NB4 (cell line): ENCODE data around the gene NOB1.

Experiments
- POLR2A ChIP-seq: IDR thresholded peaks from 2 replicates; pipeline ENCODE4 v1.6.1; 2011; ENCODE audit warnings: mild to moderate bottlenecking; ENCODE audit not compliant: insufficient read length; ENCODE audit errors: extremely low read depth
- TF ChIP-seq, protein P1 (sequence below): IDR thresholded peaks from one replicate; pipeline ENCODE4 v1.5.1; 2012; ENCODE audit warnings: low read depth, low read length
- TF ChIP-seq, protein P2 (sequence below): IDR thresholded peaks from 2 replicates; pipeline ENCODE4 v1.6.1; 2011; ENCODE audit warnings: low read depth, low read length

DNA sequence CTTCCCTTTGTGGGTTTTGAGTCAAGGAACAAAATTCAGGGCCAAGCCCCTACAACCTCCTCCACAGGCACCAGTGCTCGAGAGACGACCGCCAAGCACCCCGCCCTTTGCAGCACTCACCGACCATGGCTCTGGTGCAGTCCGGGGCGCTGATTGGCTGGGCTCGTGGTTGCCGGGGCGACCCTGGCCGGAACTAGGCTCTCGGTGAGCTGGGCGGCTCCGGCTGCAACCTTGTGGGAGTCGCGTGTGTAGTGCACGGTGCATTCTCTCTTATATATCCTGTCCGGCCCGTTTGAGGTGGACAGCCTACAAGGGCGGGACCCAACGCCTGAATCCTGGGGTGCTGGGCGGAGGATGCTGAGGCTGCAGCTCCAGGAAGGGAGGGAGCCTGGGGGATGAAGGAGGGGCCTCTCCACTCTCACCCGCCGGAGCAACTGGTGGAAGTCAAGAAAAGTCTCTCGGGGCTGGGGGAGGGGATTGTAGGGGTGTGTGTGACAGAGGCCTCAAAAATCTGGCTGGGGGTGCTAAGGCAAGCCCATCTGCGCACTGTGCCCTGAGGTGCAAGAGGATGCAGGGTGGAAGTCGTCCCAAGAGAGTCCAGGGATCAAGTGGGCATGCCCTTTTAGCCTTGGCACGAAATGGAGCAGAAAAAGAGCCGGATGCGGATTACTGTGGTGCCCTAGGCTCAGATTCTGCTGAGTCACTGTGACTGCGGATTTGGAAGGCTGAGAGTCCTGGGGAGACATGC lies 28.2 kb downstream of the NOB1 start, which contains the start of gene NQO1:
- TF ChIP-seq, protein P1, sequence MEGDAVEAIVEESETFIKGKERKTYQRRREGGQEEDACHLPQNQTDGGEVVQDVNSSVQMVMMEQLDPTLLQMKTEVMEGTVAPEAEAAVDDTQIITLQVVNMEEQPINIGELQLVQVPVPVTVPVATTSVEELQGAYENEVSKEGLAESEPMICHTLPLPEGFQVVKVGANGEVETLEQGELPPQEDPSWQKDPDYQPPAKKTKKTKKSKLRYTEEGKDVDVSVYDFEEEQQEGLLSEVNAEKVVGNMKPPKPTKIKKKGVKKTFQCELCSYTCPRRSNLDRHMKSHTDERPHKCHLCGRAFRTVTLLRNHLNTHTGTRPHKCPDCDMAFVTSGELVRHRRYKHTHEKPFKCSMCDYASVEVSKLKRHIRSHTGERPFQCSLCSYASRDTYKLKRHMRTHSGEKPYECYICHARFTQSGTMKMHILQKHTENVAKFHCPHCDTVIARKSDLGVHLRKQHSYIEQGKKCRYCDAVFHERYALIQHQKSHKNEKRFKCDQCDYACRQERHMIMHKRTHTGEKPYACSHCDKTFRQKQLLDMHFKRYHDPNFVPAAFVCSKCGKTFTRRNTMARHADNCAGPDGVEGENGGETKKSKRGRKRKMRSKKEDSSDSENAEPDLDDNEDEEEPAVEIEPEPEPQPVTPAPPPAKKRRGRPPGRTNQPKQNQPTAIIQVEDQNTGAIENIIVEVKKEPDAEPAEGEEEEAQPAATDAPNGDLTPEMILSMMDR = no peak
- TF ChIP-seq POLR2A = peak; percentile 63
- TF ChIP-seq, protein P2, sequence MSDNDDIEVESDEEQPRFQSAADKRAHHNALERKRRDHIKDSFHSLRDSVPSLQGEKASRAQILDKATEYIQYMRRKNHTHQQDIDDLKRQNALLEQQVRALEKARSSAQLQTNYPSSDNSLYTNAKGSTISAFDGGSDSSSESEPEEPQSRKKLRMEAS = peak; percentile 82
